B cell (primary cell): ENCODE measurements around the gene CERS6. TPM values are rescaled to one million over a fixed set of nuclear protein-coding genes. Genes with fewer than 3 reads are reported as not detected.

Experiments used
- ATAC-seq: fragments of 200-7000 bp; cut with Tn5 transposase; one replicate; pipeline ENCODE4 v1.10.0; 2021; ENCODE audit warnings: low read depth, mild to moderate bottlenecking, moderate number of reproducible peaks, moderate library complexity
- CTCF ChIA-PET: fragments of 350-600 bp; sonication (Branson Sonifier 250); formaldehyde crosslinking; loops from one replicate; lab custom pipeline; 2021; ENCODE audit warnings: antibody characterized with exemption, inconsistent platforms; lab: Charles Lee
- POLR2A ChIA-PET: fragments of 350-600 bp; sonication (Branson Sonifier 250); formaldehyde crosslinking; loops from one replicate; lab custom pipeline; 2021; ENCODE audit warnings: antibody characterized with exemption; lab: Charles Lee
- DNase-seq: peaks from one replicate; pipeline ENCODE4 v3.0.0; 2013
- H2AFZ ChIP-seq: 2 replicates; pipeline ENCODE4 v1.6.1; 2012; ENCODE audit warnings: mild to moderate bottlenecking, low read depth, low read length; ENCODE audit not compliant: insufficient read depth, poor library complexity, severe bottlenecking
- H3K27ac ChIP-seq, 2 donors: 1 replicate in 1 of 2; 2 replicates in 1 of 2; pipeline ENCODE4 v1.5.1; 2012 to 2013; ENCODE audit warnings: low read length in 2 of 2, mild to moderate bottlenecking in 2 of 2, moderate library complexity in 1 of 2
- H3K27me3 ChIP-seq, 4 experiments: fragments of 200-600 bp in 1 of 4; sonication (generic) in 1 of 4; replicated peaks in 1 of 4; 1 replicate in 2 of 4; 2 replicates in 2 of 4; pipeline versions ENCODE4 v1.6.1 to v1.7.0; 2013 to 2016; ENCODE audit warnings: low read length in 3 of 4, mild to moderate bottlenecking in 2 of 4, mixed read lengths in 1 of 4, moderate library complexity in 1 of 4; ENCODE audit not compliant: insufficient read depth in 4 of 4, control insufficient read depth in 3 of 4; ENCODE audit errors: control extremely low read depth in 1 of 4
- H3K36me3 ChIP-seq, 2 experiments: replicated peaks in 1 of 2; 1 replicate in 1 of 2; 2 replicates in 1 of 2; pipeline versions ENCODE4 v1.6.1 to v1.7.1; 2013; ENCODE audit warnings: low read length in 1 of 2; ENCODE audit not compliant: insufficient read depth in 2 of 2, control insufficient read depth in 1 of 2; ENCODE audit errors: control extremely low read depth in 1 of 2, extremely low read depth in 1 of 2
- H3K4me1 ChIP-seq, 2 donors: fragments of 200-600 bp in 1 of 2; sonication (generic) in 1 of 2; 1 replicate in 1 of 2; 2 replicates in 1 of 2; pipeline versions ENCODE4 v1.5.1 to v1.6.1; 2013 to 2017; ENCODE audit warnings: low read length in 2 of 2; ENCODE audit not compliant: control insufficient read depth in 2 of 2, insufficient read depth in 2 of 2
- H3K4me2 ChIP-seq: replicated peaks from 2 replicates; pipeline ENCODE3; 2012; ENCODE audit warnings: mild to moderate bottlenecking, low read depth, low read length; ENCODE audit not compliant: poor library complexity, severe bottlenecking
- H3K4me3 ChIP-seq, 5 experiments: fragments of 200-600 bp in 1 of 5; sonication (generic) in 1 of 5; 1 replicate in 3 of 5; 2 replicates in 2 of 5; pipeline versions ENCODE4 v1.5.1 to v1.7.0; 2011 to 2016; ENCODE audit warnings: low read length in 4 of 5, mild to moderate bottlenecking in 4 of 5, low read depth in 2 of 5, control low read depth in 1 of 5, moderate library complexity in 1 of 5; ENCODE audit not compliant: insufficient read depth in 1 of 5; ENCODE audit errors: control extremely low read depth in 1 of 5, extremely low read depth in 1 of 5
- H3K79me2 ChIP-seq: fragments of 200-600 bp; sonication (generic); one replicate; pipeline ENCODE4 v1.6.0; 2016; ENCODE audit warnings: low read length; ENCODE audit not compliant: control insufficient read depth, insufficient read depth
- H3K9ac ChIP-seq: fragments of 200-600 bp; sonication (generic); 2 replicates; pipeline ENCODE4 v1.6.1; 2017; ENCODE audit warnings: mild to moderate bottlenecking, low read length, moderate library complexity
- H3K9me3 ChIP-seq, 3 donors: one replicate each; pipeline versions ENCODE4 v1.6.1 to v1.7.1; 2013; ENCODE audit warnings: low read length in 2 of 3; ENCODE audit not compliant: control insufficient read depth in 2 of 3, insufficient read depth in 1 of 3; ENCODE audit errors: control extremely low read depth in 1 of 3
- H4K20me1 ChIP-seq: 2 replicates; pipeline ENCODE4 v1.6.0; 2012; ENCODE audit warnings: mild to moderate bottlenecking, low read length; ENCODE audit not compliant: insufficient read depth, control insufficient read depth, poor library complexity, severe bottlenecking
- H3K27ac Mint-ChIP-seq: one replicate; pipeline ENCODE4 v1.8.0; 2021; ENCODE audit warnings: mixed read lengths
- H3K27me3 Mint-ChIP-seq: one replicate; pipeline ENCODE4 v1.8.0; 2021; ENCODE audit warnings: mixed read lengths
- H3K4me1 Mint-ChIP-seq: one replicate; pipeline ENCODE4 v1.8.0; 2021; ENCODE audit warnings: mixed read lengths
- H3K4me3 Mint-ChIP-seq: one replicate; pipeline ENCODE4 v1.8.0; 2021; ENCODE audit warnings: mixed read lengths
- H3K9me3 Mint-ChIP-seq: one replicate; pipeline ENCODE4 v1.8.0; 2022; ENCODE audit warnings: mixed read lengths; ENCODE audit not compliant: insufficient read depth
- CTCF ChIP-seq: fragments of 200-600 bp; IDR thresholded peaks from one replicate; pipeline ENCODE4 v1.8.0; 2022; ENCODE audit warnings: antibody characterized with exemption, mild to moderate bottlenecking
- EZH2 ChIP-seq: IDR thresholded peaks from 2 replicates; pipeline ENCODE4 v1.6.1; 2012; ENCODE audit warnings: borderline replicate concordance, low read depth, mild to moderate bottlenecking, moderate library complexity, low read length; ENCODE audit not compliant: insufficient read depth, poor library complexity, severe bottlenecking
- WGBS: methylation state at CpG from one replicate; pipeline ENCODE4 v1.1.5; 2013; ENCODE audit warnings: missing lambda C conversion rate; ENCODE audit not compliant: insufficient coverage; 5-methylcytosine and 5-hydroxymethylcytosine counted together
- intact Hi-C: fragments of 100-400 bp; cut with micrococcal nuclease; formaldehyde crosslinking; loops from one replicate; pipeline ENCODE4 v1.10.0; 2022
- polyA plus RNA-seq: library from polyadenylated mRNA; depleted of rRNA; stranded (reverse); fragments of >200 nt; gene quantifications from 2 replicates; pipeline ENCODE4 v1.2.3, GENCODE V29; 2012
- total RNA-seq, 2 donors: library from RNA; stranded (reverse); fragments of 120-200 nt in 1 of 2; gene quantifications; 1 replicate in 1 of 2; 2 replicates in 1 of 2; pipeline versions ENCODE4 v1.2.3 to v1.2.4, GENCODE V29; 2013 to 2022

The CERS6 gene
- total and polyA plus RNA-seq, 2 donors (not counting 1 experiment from before 2014, with no cell fraction given) = 2.2 to 5.5 TPM

GRCh38 chr2:168658706-168659105 is 202.6 kb downstream of the CERS6 start:
- Histone ChIP-seq H3K27me3 (no peaks in the 10 kb centered on the region), H3K27ac (no peak overlapping the region), H3K4me3 (no peak overlapping the region), H3K36me3 (peaks cover 0 to 2% of the 10 kb centered on the region in 2 experiments), H2AFZ (no peak overlapping the region), H3K9me3 (no peaks in the 10 kb centered on the region), H4K20me1 (no peaks in the 10 kb centered on the region), H3K79me2 (no peaks in the 10 kb centered on the region), H3K4me1 (no peaks in the 10 kb centered on the region), H3K4me2 (no peak overlapping the region), H3K9ac (no peak overlapping the region)
- H3K9me3 Mint-ChIP-seq = no peaks in the 10 kb centered on the region
- no peaks in the 10 kb centered on the region for H3K27me3 Mint-ChIP-seq
- H3K4me3 Mint-ChIP-seq = no peak overlapping the region
- CTCF ChIA-PET = no interaction called here
- TF ChIP-seq CTCF = no peak
- TF ChIP-seq EZH2 = no peak
- intact Hi-C loops = no loop called here
- ATAC-seq (no peak), DNase-seq (no peak)
- no peaks in the 10 kb centered on the region for H3K4me1 Mint-ChIP-seq
- H3K27ac Mint-ChIP-seq = no peak overlapping the region
- WGBS = 100% methylated on average over 2 of the region's 4 CpGs
- POLR2A ChIA-PET = no interaction called here

GRCh38 chr2:168660870-168661862 is 205.1 kb downstream of the CERS6 start:
- H3K27ac Mint-ChIP-seq = no peak overlapping the region
- no peaks in the 10 kb centered on the region for H3K9me3 ChIP-seq
- H2AFZ ChIP-seq = no peak overlapping the region
- H3K4me3 Mint-ChIP-seq = no peak overlapping the region
- no peaks in the 10 kb centered on the region for H3K79me2 ChIP-seq
- no peak overlapping the region for H3K4me2 ChIP-seq
- no peaks in the 10 kb centered on the region for H3K9me3 Mint-ChIP-seq
- H3K36me3 ChIP-seq = no peaks in the 10 kb centered on the region
- CTCF ChIA-PET = no interaction called here
- H3K9ac ChIP-seq = no peak overlapping the region
- no peak overlapping the region for H3K4me3 ChIP-seq
- no peaks in the 10 kb centered on the region for H3K27me3 Mint-ChIP-seq
- no peaks in the 10 kb centered on the region for H3K27me3 ChIP-seq
- no peak for DNase-seq
- POLR2A ChIA-PET = no interaction called here
- intact Hi-C loops = no loop called here
- H3K4me1 Mint-ChIP-seq = no peaks in the 10 kb centered on the region
- 97% methylated on average over 3 of the region's 9 CpGs for WGBS
- no peaks in the 10 kb centered on the region for H3K4me1 ChIP-seq
- no peaks in the 10 kb centered on the region for H4K20me1 ChIP-seq
- H3K27ac ChIP-seq = no peak overlapping the region
- no peak for TF ChIP-seq CTCF
- TF ChIP-seq EZH2 = no peak
- no peak for ATAC-seq
